HEK293T (cell line): ENCODE data around the gene TOR2A.

Source experiments
- BHLHE40 ChIP-seq: fragments of 450-650 bp; IDR thresholded peaks from 2 replicates; pipeline ENCODE4 v1.6.1; 2016; ENCODE audit warnings: mild to moderate bottlenecking, moderate library complexity, borderline replicate concordance
- CTBP1 ChIP-seq: fragments of 450-650 bp; IDR thresholded peaks from 2 replicates; pipeline ENCODE4 v1.6.1; 2016; ENCODE audit warnings: borderline replicate concordance
- ELF4 ChIP-seq: fragments of 450-650 bp; IDR thresholded peaks from 2 replicates; pipeline ENCODE4 v1.6.1; 2017; ENCODE audit warnings: antibody characterized with exemption
- FOXK2 ChIP-seq: fragments of 450-650 bp; IDR thresholded peaks from 2 replicates; pipeline ENCODE4 v1.6.1; 2016; ENCODE audit warnings: mild to moderate bottlenecking
- FOXM1 ChIP-seq: fragments of 450-650 bp; IDR thresholded peaks from 2 replicates; pipeline ENCODE4 v1.6.1; 2017; ENCODE audit warnings: mild to moderate bottlenecking, borderline replicate concordance
- NFRKB ChIP-seq: fragments of 450-650 bp; IDR thresholded peaks from 2 replicates; pipeline ENCODE4 v1.6.1; 2016; ENCODE audit warnings: mild to moderate bottlenecking, moderate library complexity
- SP1 ChIP-seq: fragments of 450-650 bp; IDR thresholded peaks from 2 replicates; pipeline ENCODE4 v1.6.1; 2017
- TARDBP ChIP-seq: fragments of 450-650 bp; IDR thresholded peaks from 2 replicates; pipeline ENCODE4 v1.6.1; 2016
- ZNF384 ChIP-seq: fragments of 450-650 bp; IDR thresholded peaks from 2 replicates; pipeline ENCODE4 v1.6.1; 2016

DNA sequence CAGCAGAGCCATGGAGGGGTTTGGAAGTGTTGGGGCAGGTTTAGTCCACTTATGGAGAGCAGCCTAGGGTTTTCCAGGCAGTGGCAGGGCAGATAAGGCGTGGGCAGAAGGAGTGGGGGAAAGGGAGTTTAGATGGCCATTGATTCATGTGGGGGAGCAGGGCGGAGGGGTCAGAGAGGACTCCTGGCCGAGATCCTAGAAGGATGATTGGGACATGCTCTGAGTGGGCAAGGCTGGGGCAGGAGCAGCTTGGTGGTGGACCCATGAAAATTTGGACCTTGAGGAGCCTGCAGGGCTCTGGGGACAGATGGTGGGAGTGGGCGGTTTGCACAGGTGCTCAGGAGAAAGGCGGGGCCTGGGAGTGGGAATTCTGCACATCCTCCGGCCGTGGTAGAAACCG is 18.1 kb upstream of the TOR2A start:
- TF ChIP-seq NFRKB (no peak), FOXK2 (no peak), ELF4 (no peak), TARDBP (no peak), BHLHE40 (no peak), SP1 (no peak), FOXM1 (no peak), ZNF384 (no peak), CTBP1 (no peak)
